PC-9 (cell line): ENCODE data around the gene AKR1E2. TPM values are rescaled to one million over a fixed set of nuclear protein-coding genes. Genes with fewer than 3 reads are reported as not detected.

Source experiments
- BruUV-seq: library from RNA; stranded (reverse); fragments of 400-500 nt; replicated peaks from 2 replicates; lab custom pipeline; 2021; lab: Mats Ljungman, UMichigan
- CTCF ChIA-PET: fragments of 300-600 bp; sonication (Branson Sonifier 250); formaldehyde crosslinking; loops from one replicate; lab custom pipeline; 2022; ENCODE audit warnings: antibody characterized with exemption; lab: Charles Lee
- POLR2A ChIA-PET: fragments of 300-600 bp; sonication (Branson Sonifier 250); formaldehyde crosslinking; loops from one replicate; lab custom pipeline; 2022; ENCODE audit warnings: antibody characterized with exemption; ENCODE audit not compliant: unreplicated experiment; lab: Charles Lee
- DNase-seq, 2 experiments: peaks; one replicate each; pipeline versions ENCODE4 v3.0.0 to v3.0.0-alpha.2; 2015 to 2022; ENCODE audit warnings: mixed read lengths in 1 of 2
- H2AFZ ChIP-seq: fragments of 200-600 bp; sonication (generic); 2 replicates; pipeline ENCODE4 v1.8.1; 2017; ENCODE audit warnings: antibody characterized with exemption
- H3F3A ChIP-seq: fragments of 200-600 bp; sonication (generic); 2 replicates; pipeline ENCODE4 v1.8.1; 2017; ENCODE audit warnings: antibody characterized with exemption, mild to moderate bottlenecking, low read depth; ENCODE audit not compliant: insufficient read depth
- H3K27ac ChIP-seq: fragments of 200-600 bp; sonication (generic); 2 replicates; pipeline ENCODE4 v1.6.1; 2016; ENCODE audit warnings: mixed run types
- H3K27me3 ChIP-seq: fragments of 200-600 bp; sonication (generic); 2 replicates; pipeline ENCODE4 v1.6.1; 2016; ENCODE audit warnings: low read depth, mixed run types; ENCODE audit not compliant: insufficient read depth
- H3K36me3 ChIP-seq: fragments of 200-600 bp; sonication (generic); 2 replicates; pipeline ENCODE4 v1.6.1; 2016; ENCODE audit warnings: low read depth, mixed run types
- H3K4me1 ChIP-seq: fragments of 200-600 bp; sonication (generic); replicated peaks from 2 replicates; pipeline ENCODE4 v1.6.1; 2016; ENCODE audit warnings: mixed run types; ENCODE audit not compliant: insufficient read depth
- H3K4me2 ChIP-seq: fragments of 200-600 bp; sonication (generic); 2 replicates; pipeline ENCODE4 v1.6.1; 2017; ENCODE audit warnings: mixed run types
- H3K4me3 ChIP-seq: fragments of 200-600 bp; sonication (generic); 2 replicates; pipeline ENCODE4 v1.6.1; 2016; ENCODE audit warnings: mixed run types
- H3K79me2 ChIP-seq: fragments of 200-600 bp; sonication (generic); 2 replicates; pipeline ENCODE4 v1.6.1; 2017; ENCODE audit warnings: low read depth, mixed run types
- H3K9me2 ChIP-seq: fragments of 200-600 bp; sonication (generic); 2 replicates; pipeline ENCODE4 v1.8.1; 2017; ENCODE audit warnings: mild to moderate bottlenecking; ENCODE audit not compliant: insufficient read depth
- H3K9me3 ChIP-seq: fragments of 200-600 bp; sonication (generic); 2 replicates; pipeline ENCODE4 v1.8.1; 2016; ENCODE audit warnings: low read depth; ENCODE audit not compliant: insufficient read depth
- H4K20me1 ChIP-seq: fragments of 200-600 bp; sonication (generic); 2 replicates; pipeline ENCODE4 v1.8.1; 2017; ENCODE audit not compliant: insufficient read depth
- EZH2 ChIP-seq: fragments of 200-600 bp; sonication (generic); IDR thresholded peaks from 2 replicates; pipeline ENCODE4 v1.8.0; 2017; ENCODE audit warnings: antibody characterized with exemption, low read depth
- intact Hi-C: fragments of 100-400 bp; cut with micrococcal nuclease; formaldehyde crosslinking; loops from one replicate; pipeline ENCODE4 v1.10.0; 2022; ENCODE audit not compliant: unreplicated experiment
- total RNA-seq: library from RNA; stranded (reverse); gene quantifications from 2 replicates; pipeline ENCODE4 v1.2.3, GENCODE V29; 2021
- TF ChIP-seq, protein P1 (sequence below): fragments of 200-600 bp; sonication (generic); conservative IDR thresholded peaks from 2 replicates; pipeline ENCODE4 v1.6.1; 2017; ENCODE audit warnings: mixed run types, antibody characterized with exemption, mild to moderate bottlenecking, moderate library complexity

AKR1E2 gene
- total RNA-seq, 1 experiment from 2014 or later: 1.9 TPM

DNA sequence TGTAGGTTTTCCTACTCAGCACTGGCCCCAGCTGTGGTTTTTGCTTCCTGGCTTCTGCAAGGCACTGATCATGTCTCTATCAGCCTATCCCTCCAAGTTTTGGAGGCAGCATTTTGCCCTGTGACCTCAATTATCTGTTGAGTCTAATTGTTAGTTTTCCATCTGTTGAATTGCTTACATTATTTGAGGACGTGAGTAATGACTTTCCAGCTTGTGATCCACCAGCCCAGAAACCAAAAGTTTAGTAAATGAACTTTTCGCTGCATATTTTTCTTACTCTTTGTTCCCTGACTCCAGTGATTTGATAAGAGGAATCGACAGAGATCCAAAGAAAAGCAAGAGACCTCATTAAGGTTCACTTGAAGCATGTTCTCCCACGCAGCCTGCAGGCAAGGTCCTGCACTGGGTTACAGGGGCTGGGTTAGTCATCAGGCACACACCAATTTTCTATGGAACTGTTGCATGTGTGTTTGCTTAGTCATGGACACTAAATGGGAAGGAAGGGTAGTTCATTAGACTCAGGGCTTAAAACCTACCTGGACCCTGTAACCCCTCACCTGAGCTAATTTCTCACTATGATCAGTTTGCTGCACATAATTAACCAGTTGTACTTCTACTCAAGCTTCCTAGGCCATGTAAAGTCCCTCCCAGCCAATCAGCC lies 57.2 kb downstream of the AKR1E2 start:
- Histone ChIP-seq H3K36me3 (no peaks in the 10 kb centered on the region), H3K27ac (no peak overlapping the region), H3K4me2 (no peak overlapping the region), H3K4me3 (no peak overlapping the region), H2AFZ (no peak overlapping the region), H3F3A (no peaks in the 10 kb centered on the region), H3K9me3 (no peaks in the 10 kb centered on the region), H3K4me1 (0 out of 2 replicates have a peak, but pooled peaks cover 5% of the 10 kb centered on the region), H3K79me2 (no peaks in the 10 kb centered on the region), H3K9me2 (no peaks in the 10 kb centered on the region), H4K20me1 (no peaks in the 10 kb centered on the region), H3K27me3 (no peaks in the 10 kb centered on the region)
- no peak for DNase-seq
- intact Hi-C loops: no loop called here
- POLR2A ChIA-PET: interaction anchor here (0.6 kb wide), 1 partner anchor 12 kb away, joined by 4 read pairs; no protein-coding TSS in a partner anchor
- CTCF ChIA-PET: no interaction called here
- TF ChIP-seq, protein P1, sequence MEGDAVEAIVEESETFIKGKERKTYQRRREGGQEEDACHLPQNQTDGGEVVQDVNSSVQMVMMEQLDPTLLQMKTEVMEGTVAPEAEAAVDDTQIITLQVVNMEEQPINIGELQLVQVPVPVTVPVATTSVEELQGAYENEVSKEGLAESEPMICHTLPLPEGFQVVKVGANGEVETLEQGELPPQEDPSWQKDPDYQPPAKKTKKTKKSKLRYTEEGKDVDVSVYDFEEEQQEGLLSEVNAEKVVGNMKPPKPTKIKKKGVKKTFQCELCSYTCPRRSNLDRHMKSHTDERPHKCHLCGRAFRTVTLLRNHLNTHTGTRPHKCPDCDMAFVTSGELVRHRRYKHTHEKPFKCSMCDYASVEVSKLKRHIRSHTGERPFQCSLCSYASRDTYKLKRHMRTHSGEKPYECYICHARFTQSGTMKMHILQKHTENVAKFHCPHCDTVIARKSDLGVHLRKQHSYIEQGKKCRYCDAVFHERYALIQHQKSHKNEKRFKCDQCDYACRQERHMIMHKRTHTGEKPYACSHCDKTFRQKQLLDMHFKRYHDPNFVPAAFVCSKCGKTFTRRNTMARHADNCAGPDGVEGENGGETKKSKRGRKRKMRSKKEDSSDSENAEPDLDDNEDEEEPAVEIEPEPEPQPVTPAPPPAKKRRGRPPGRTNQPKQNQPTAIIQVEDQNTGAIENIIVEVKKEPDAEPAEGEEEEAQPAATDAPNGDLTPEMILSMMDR: no peak
- no peak for TF ChIP-seq EZH2
- no TSS peak for BruUV-seq

DNA sequence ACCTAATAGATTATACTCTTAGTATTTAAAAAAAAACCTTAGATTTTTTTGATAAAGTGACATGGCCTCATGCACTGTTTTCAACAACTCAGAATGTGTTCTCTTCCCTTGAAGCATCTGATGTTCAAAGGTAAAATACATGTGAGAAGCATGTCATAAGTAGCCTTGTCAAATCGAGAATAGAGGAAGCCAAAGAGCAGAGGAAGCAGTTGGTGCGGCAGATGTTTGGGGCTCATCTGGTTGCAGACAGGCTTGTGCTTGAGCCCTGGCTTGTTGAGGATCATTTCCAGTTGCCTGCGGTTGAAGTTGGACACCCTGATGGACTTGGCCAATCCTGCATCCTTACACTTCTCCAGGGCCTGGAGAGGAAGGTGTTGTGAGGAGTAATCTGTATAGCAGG lies 59.2 kb downstream of the AKR1E2 start:
- TF ChIP-seq, protein P1: no peak
- no peak for TF ChIP-seq EZH2
- Histone ChIP-seq H2AFZ (no peak overlapping the region), H4K20me1 (no peaks in the 10 kb centered on the region), H3F3A (no peaks in the 10 kb centered on the region), H3K79me2 (no peaks in the 10 kb centered on the region), H3K9me3 (no peaks in the 10 kb centered on the region), H3K4me1 (0 out of 2 replicates have a peak, but pooled peaks cover 5% of the 10 kb centered on the region), H3K4me3 (no peak overlapping the region), H3K9me2 (no peaks in the 10 kb centered on the region), H3K27me3 (no peaks in the 10 kb centered on the region), H3K4me2 (no peak overlapping the region), H3K36me3 (no peaks in the 10 kb centered on the region), H3K27ac (no peak overlapping the region)
- no peak for DNase-seq
- BruUV-seq: no TSS peak
- CTCF ChIA-PET: no interaction called here
- intact Hi-C loops: no loop called here
- POLR2A ChIA-PET: no interaction called here

DNA sequence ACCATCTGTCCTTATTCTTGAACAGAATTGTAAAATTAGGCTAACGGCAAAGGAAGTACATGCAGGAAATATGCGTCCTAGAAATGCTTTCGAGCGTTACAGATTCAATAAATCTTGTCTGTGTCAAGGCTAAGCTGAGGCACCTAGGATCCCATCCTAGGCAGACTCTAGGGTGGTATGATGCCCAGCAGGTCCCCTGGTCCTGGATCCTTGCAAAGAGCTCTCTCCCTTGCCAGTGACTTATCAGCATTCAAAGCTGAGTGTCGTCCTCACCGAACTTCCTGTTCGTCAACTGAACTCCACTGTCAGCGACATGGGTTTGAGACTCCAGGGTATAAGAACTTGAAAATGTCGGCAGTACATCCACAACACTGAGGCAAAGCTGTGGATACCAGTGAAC lies 61.5 kb downstream of the AKR1E2 start:
- H3K4me3 ChIP-seq: no peak overlapping the region
- no peaks in the 10 kb centered on the region for H3K36me3 ChIP-seq
- no TSS peak for BruUV-seq
- intact Hi-C loops: no loop called here
- no peaks in the 10 kb centered on the region for H3K27me3 ChIP-seq
- no peaks in the 10 kb centered on the region for H3K9me2 ChIP-seq
- no peaks in the 10 kb centered on the region for H3K79me2 ChIP-seq
- TF ChIP-seq, protein P1: no peak
- no peaks in the 10 kb centered on the region for H3K9me3 ChIP-seq
- no peaks in the 10 kb centered on the region for H3F3A ChIP-seq
- no peak overlapping the region for H2AFZ ChIP-seq
- DNase-seq: no peak
- 0 out of 2 replicates have a peak, but pooled peaks cover 5% of the 10 kb centered on the region for H3K4me1 ChIP-seq
- H3K27ac ChIP-seq: no peak overlapping the region
- POLR2A ChIA-PET: no interaction called here
- no peak overlapping the region for H3K4me2 ChIP-seq
- CTCF ChIA-PET: no interaction called here
- no peaks in the 10 kb centered on the region for H4K20me1 ChIP-seq
